Right lobe of liver (tissue), 6 donors: Measurements from ENCODE around the gene ABCC1. TPM values are rescaled to one million over a fixed set of nuclear protein-coding genes. Genes with fewer than 3 reads are reported as not detected.

Experiments used
- ATAC-seq, 4 donors: fragments of 200-7000 bp; cut with Tn5 transposase; one replicate each; pipeline ENCODE4 v1.9.1; 2020; ENCODE audit warnings: mild to moderate bottlenecking in 4 of 4, moderate library complexity in 4 of 4
- DNase-seq, 3 donors: peaks; one replicate each; pipeline ENCODE4 v3.0.0-alpha.2; 2020
- H3K27ac ChIP-seq, 3 donors: fragments of 200-600 bp; one replicate each; pipeline ENCODE4 v1.8.0; 2022
- H3K27me3 ChIP-seq, 2 donors: fragments of 200-600 bp; one replicate each; pipeline ENCODE4 v1.8.0; 2022
- H3K36me3 ChIP-seq, 4 donors: fragments of 200-600 bp; sonication (generic) in 1 of 4; one replicate each; pipeline versions ENCODE4 v1.5.1 to v1.8.0; 2017 to 2022; ENCODE audit warnings: control low read depth in 1 of 4
- H3K4me1 ChIP-seq, 4 donors: fragments of 200-600 bp; sonication (generic) in 1 of 4; one replicate each; pipeline versions ENCODE4 v1.5.1 to v1.8.0; 2017 to 2022; ENCODE audit warnings: control low read depth in 1 of 4
- H3K4me3 ChIP-seq, 3 donors: fragments of 200-600 bp; one replicate each; pipeline ENCODE4 v1.8.0; 2022
- H3K9me3 ChIP-seq, 4 donors: fragments of 200-600 bp; sonication (generic) in 1 of 4; one replicate each; pipeline versions ENCODE4 v1.5.1 to v1.8.0; 2017 to 2022; ENCODE audit warnings: control low read depth in 1 of 4
- POLR2A ChIP-seq: fragments of 450-650 bp; IDR thresholded peaks from one replicate; pipeline ENCODE4 v1.6.1; 2017; ENCODE audit warnings: antibody characterized with exemption, mild to moderate bottlenecking
- WGBS: methylation state at CpG from one replicate; pipeline ENCODE4 v1.1.6; 2018; ENCODE audit warnings: low coverage, low lambda C conversion rate; ENCODE audit not compliant: insufficient coverage; ENCODE audit errors: missing lambda C conversion rate; 5-methylcytosine and 5-hydroxymethylcytosine counted together
- intact Hi-C, 2 donors: fragments of 100-400 bp; cut with DNase I; formaldehyde crosslinking; loops; one replicate each; pipeline versions ENCODE4 v1.11.2 to v1.14.1; 2022
- total RNA-seq, 6 experiments: library from RNA; depleted of rRNA in 2 of 6; stranded (reverse); fragments of >200 nt in 2 of 6; fragmentation: NEBNext Ultra II Directional in 3 of 6; extraction: Animal tissue kit (Norgen Biotek cat#: 25700) in 3 of 6; gene quantifications; one replicate each; pipeline versions ENCODE4 v1.1.0 to v1.2.4, GENCODE V29; 2016 to 2023
- TF ChIP-seq, protein P1 (sequence below), 4 donors: fragments of 200-600 bp in 3 of 4; fragments of 450-650 bp in 1 of 4; IDR thresholded peaks; one replicate each; pipeline versions ENCODE4 v1.5.1 to v1.8.0; 2016 to 2022; ENCODE audit warnings: antibody characterized with exemption in 4 of 4, mild to moderate bottlenecking in 2 of 4
- donor health status: DM: no; HTN: yes; CAD: no.
- donor health status: DM: no; HTN: no; CAD: no.
- donor health status: DM: no; HTN: no; CAD: no.
- donor health status: DM: no; HTN: yes; CAD: no.
- donor health status: DM: no; HTN: yes; CAD: no.

The ABCC1 gene
- total RNA-seq, 6 experiments from 2014 or later, result 1.9 to 6.7 (median 4.1) TPM

DNA sequence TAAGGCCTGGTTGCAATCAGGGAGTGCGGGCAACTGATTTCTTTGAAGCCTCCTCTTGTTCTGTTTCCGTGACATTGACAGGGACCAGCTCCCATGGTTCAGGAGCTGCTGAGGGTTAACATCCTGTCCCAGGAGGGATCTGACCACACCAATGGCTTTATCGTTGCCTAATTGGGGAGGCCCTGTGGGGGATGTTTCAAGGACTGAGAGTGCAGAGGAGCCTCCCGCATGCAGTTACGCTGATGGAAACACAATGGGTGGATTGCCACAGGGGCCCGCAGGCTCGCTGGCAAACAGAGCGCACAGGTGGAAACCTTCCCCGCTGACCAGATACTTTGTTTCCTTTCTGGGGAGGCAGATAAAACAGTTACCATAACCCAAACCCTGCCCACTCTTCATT is 23.8 kb upstream of the ABCC1 start:
- intact Hi-C loops, result no loop called here
- no peak for ATAC-seq
- no peaks in the 10 kb centered on the region for H3K4me1 ChIP-seq
- H3K27me3 ChIP-seq, result no peaks in the 10 kb centered on the region
- H3K36me3 ChIP-seq, result no peaks in the 10 kb centered on the region
- no peaks in the 10 kb centered on the region for H3K9me3 ChIP-seq
- no peak overlapping the region for H3K4me3 ChIP-seq
- H3K27ac ChIP-seq, result no peak overlapping the region
- TF ChIP-seq, protein P1, sequence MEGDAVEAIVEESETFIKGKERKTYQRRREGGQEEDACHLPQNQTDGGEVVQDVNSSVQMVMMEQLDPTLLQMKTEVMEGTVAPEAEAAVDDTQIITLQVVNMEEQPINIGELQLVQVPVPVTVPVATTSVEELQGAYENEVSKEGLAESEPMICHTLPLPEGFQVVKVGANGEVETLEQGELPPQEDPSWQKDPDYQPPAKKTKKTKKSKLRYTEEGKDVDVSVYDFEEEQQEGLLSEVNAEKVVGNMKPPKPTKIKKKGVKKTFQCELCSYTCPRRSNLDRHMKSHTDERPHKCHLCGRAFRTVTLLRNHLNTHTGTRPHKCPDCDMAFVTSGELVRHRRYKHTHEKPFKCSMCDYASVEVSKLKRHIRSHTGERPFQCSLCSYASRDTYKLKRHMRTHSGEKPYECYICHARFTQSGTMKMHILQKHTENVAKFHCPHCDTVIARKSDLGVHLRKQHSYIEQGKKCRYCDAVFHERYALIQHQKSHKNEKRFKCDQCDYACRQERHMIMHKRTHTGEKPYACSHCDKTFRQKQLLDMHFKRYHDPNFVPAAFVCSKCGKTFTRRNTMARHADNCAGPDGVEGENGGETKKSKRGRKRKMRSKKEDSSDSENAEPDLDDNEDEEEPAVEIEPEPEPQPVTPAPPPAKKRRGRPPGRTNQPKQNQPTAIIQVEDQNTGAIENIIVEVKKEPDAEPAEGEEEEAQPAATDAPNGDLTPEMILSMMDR (IDR thresholded peaks at IDR 0.05), result no peak
- no peak for TF ChIP-seq POLR2A
- WGBS, result 81% methylated on average over 7 of the region's 9 CpGs
- no peak for DNase-seq

DNA sequence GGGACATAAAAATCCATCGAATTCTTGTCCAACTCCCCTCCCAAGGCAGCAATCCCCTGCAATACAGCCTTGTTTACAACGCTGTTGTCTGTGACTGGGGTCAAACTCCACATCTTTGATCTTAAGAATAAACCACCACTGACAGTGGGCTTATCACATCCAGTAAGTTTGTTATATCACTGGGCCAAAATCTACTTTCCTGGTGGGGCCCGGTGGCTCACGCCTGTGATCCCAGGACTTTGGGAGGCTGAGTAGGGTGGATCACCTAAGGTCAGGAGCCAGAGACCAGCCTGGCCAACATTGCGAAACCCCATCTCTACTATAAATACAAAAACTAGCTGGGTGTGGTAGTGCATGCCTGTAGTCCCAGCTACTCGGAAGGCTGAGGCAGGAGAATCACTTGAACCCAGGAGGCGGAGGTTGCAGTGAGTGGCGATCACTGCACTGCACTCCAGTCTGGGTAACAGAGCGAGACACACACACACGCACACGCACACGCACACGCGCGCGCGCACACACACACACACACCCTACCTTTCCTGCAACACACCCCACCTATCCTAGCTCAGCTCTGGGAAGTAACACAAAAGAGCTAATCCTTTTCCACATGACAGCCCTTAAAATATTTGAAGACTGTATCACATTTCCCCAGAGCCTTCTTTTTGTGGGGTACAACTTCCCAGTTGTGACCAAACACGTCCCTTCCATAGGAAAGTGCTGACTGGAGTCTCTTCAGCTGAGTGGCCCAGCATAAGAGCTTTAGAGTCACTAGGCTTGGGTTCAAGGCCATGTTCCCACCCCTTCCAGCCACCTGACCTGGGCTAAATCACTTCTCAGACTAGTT is 20.9 kb upstream of the ABCC1 start:
- Histone ChIP-seq H3K27me3 (no peaks in the 10 kb centered on the region), H3K4me1 (no peaks in the 10 kb centered on the region), H3K27ac (no peak overlapping the region), H3K36me3 (no peaks in the 10 kb centered on the region), H3K4me3 (no peak overlapping the region), H3K9me3 (no peaks in the 10 kb centered on the region)
- TF ChIP-seq, protein P1 (IDR thresholded peaks at IDR 0.05), result no peak
- TF ChIP-seq POLR2A, result no peak
- DNase-seq (no peak), ATAC-seq (no peak)
- WGBS, result 76% methylated on average over 14 of the region's 18 CpGs
- intact Hi-C loops, result no loop called here

DNA sequence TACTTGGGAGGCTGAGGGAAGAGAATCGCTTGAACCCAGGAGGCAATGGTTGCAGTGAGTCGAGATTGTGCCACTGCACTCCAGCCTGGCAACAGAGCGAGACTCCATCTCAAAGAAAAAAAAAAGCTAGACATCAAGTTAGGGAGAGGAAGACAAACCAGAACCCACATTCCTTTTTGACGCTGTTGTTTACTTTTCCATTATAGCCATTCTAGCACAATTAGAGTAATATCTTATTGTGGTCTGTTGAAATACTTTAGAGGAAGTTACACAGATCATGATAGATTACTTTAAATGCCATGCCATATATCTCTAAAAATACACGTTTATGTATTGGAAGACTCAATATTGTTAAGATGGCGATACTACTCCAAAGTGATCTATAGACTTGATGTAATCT is 16.5 kb upstream of the ABCC1 start:
- Histone ChIP-seq H3K36me3 (no peaks in the 10 kb centered on the region), H3K9me3 (no peaks in the 10 kb centered on the region), H3K27ac (no peak overlapping the region), H3K27me3 (no peaks in the 10 kb centered on the region), H3K4me3 (no peak overlapping the region), H3K4me1 (no peaks in the 10 kb centered on the region)
- intact Hi-C loops, result no loop called here
- DNase-seq, result no peak
- TF ChIP-seq, protein P1 (IDR thresholded peaks at IDR 0.05), result no peak
- no peak for TF ChIP-seq POLR2A
- ATAC-seq, result no peak
- WGBS, result 62% methylated on average over 6 of the region's 6 CpGs

DNA sequence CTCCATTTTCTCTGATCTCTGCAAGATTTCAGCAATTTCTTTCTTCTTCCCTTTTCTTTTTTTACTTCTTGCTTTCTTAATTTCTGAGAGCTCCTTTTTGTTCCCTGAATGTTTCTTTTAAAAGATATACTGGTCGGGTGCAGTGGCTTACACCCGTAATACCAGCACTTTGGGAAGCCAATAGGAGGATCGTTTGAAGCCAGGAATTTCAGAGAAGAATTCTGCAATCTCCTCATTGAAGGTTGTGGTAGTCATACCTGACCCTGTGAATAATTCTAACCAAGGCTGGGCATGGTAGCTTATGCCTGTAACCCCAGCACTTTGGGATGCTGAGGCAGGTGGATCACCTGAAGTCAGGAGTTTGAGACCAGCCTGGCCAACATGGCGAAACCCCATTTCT is 15.6 kb upstream of the ABCC1 start:
- WGBS, result 61% methylated on average over 4 of the region's 4 CpGs
- ATAC-seq, result no peak
- Histone ChIP-seq H3K36me3 (no peaks in the 10 kb centered on the region), H3K27ac (no peak overlapping the region), H3K9me3 (no peaks in the 10 kb centered on the region), H3K27me3 (no peaks in the 10 kb centered on the region), H3K4me1 (no peaks in the 10 kb centered on the region), H3K4me3 (no peak overlapping the region)
- no peak for DNase-seq
- TF ChIP-seq, protein P1 (IDR thresholded peaks at IDR 0.05), result no peak
- no peak for TF ChIP-seq POLR2A
- intact Hi-C loops, result no loop called here
